Mesenchymal stem cell (in vitro differentiated cells and primary cell): ENCODE results near the gene STK24.

Experiments
- DNase-seq: peaks from one replicate; pipeline ENCODE4 v3.0.0-alpha.2; 2013
- H2AFZ ChIP-seq: one replicate; pipeline ENCODE4 v1.6.1; 2013; ENCODE audit warnings: low read depth, mild to moderate bottlenecking, control low read depth, inconsistent platforms, low read length, moderate library complexity
- H2AK5ac ChIP-seq: 2 replicates; pipeline ENCODE4 v1.6.1; 2013; ENCODE audit warnings: low read length, moderate library complexity, mild to moderate bottlenecking, inconsistent platforms; ENCODE audit not compliant: severe bottlenecking
- H2BK120ac ChIP-seq: one replicate; pipeline ENCODE4 v1.6.1; 2013; ENCODE audit warnings: low read depth, mild to moderate bottlenecking, inconsistent platforms, low read length, moderate library complexity
- H2BK12ac ChIP-seq, 2 experiments: one replicate each; pipeline ENCODE4 v1.6.1; 2013; ENCODE audit warnings: inconsistent platforms in 2 of 2, low read length in 2 of 2, mild to moderate bottlenecking in 2 of 2, moderate library complexity in 2 of 2, control low read depth in 1 of 2
- H2BK15ac ChIP-seq: one replicate; pipeline ENCODE4 v1.6.1; 2013; ENCODE audit warnings: mild to moderate bottlenecking, low read depth, inconsistent platforms; ENCODE audit not compliant: poor library complexity, severe bottlenecking
- H2BK5ac ChIP-seq: 2 replicates; pipeline ENCODE4 v1.6.1; 2013; ENCODE audit warnings: low read depth, mild to moderate bottlenecking, low read length, control low read depth, inconsistent platforms; ENCODE audit not compliant: poor library complexity, severe bottlenecking
- H3K14ac ChIP-seq, 2 experiments: one replicate each; pipeline ENCODE4 v1.6.1; 2013; ENCODE audit warnings: inconsistent platforms in 2 of 2, low read length in 2 of 2, control low read depth in 1 of 2, mild to moderate bottlenecking in 1 of 2, moderate library complexity in 1 of 2
- H3K18ac ChIP-seq, 2 experiments: one replicate each; pipeline ENCODE4 v1.6.1; 2013; ENCODE audit warnings: inconsistent platforms in 2 of 2, low read length in 2 of 2, control low read depth in 1 of 2, low read depth in 1 of 2, mild to moderate bottlenecking in 1 of 2
- H3K23ac ChIP-seq, 2 experiments: one replicate each; pipeline ENCODE4 v1.6.1; 2013; ENCODE audit warnings: inconsistent platforms in 2 of 2, low read length in 2 of 2, mild to moderate bottlenecking in 2 of 2, moderate library complexity in 2 of 2, control low read depth in 1 of 2
- H3K27ac ChIP-seq: 2 replicates; pipeline ENCODE4 v1.5.1; 2013; ENCODE audit warnings: mild to moderate bottlenecking, moderate library complexity, low read length, control low read depth, inconsistent platforms; ENCODE audit not compliant: poor library complexity, severe bottlenecking
- H3K27me3 ChIP-seq, 2 experiments: 2 replicates each; pipeline versions ENCODE4 v1.6.1 to v1.7.0; 2013; ENCODE audit warnings: low read length in 2 of 2, mild to moderate bottlenecking in 2 of 2, moderate library complexity in 2 of 2, control low read depth in 1 of 2, inconsistent platforms in 1 of 2; ENCODE audit not compliant: control insufficient read depth in 1 of 2, insufficient read depth in 1 of 2
- H3K36me3 ChIP-seq, 2 experiments: 2 replicates each; pipeline versions ENCODE4 v1.6.1 to v1.7.0; 2013; ENCODE audit warnings: low read length in 2 of 2, control low read depth in 1 of 2, inconsistent platforms in 1 of 2, low read depth in 1 of 2, mild to moderate bottlenecking in 1 of 2; ENCODE audit not compliant: insufficient read depth in 2 of 2, control insufficient read depth in 1 of 2
- H3K4ac ChIP-seq, 2 experiments: one replicate each; pipeline ENCODE4 v1.6.1; 2013; ENCODE audit warnings: inconsistent platforms in 2 of 2, low read length in 2 of 2, mild to moderate bottlenecking in 2 of 2, moderate library complexity in 2 of 2, control low read depth in 1 of 2, low read depth in 1 of 2
- H3K4me1 ChIP-seq: 2 replicates; pipeline ENCODE4 v1.6.1; 2013; ENCODE audit warnings: low read depth, low read length, control low read depth; ENCODE audit not compliant: control insufficient read depth, insufficient read depth
- H3K4me2 ChIP-seq: 2 replicates; pipeline ENCODE4 v1.6.1; 2013; ENCODE audit warnings: low read length, mild to moderate bottlenecking, inconsistent platforms; ENCODE audit not compliant: poor library complexity, severe bottlenecking
- H3K4me3 ChIP-seq, 2 experiments: 2 replicates each; pipeline versions ENCODE4 v1.5.1 to v1.7.0; 2013; ENCODE audit warnings: low read length in 2 of 2, mild to moderate bottlenecking in 2 of 2, control low read depth in 1 of 2, low read depth in 1 of 2; ENCODE audit not compliant: insufficient read depth in 1 of 2
- H3K79me1 ChIP-seq: replicated peaks from 2 replicates; pipeline ENCODE4 v1.6.1; 2013; ENCODE audit warnings: mild to moderate bottlenecking, control low read depth, low read length, inconsistent platforms; ENCODE audit not compliant: poor library complexity, severe bottlenecking
- H3K9ac ChIP-seq: 2 replicates; pipeline ENCODE4 v1.7.0; 2013; ENCODE audit warnings: mild to moderate bottlenecking, low read length, moderate library complexity
- H3K9me3 ChIP-seq: 2 replicates; pipeline ENCODE4 v1.7.0; 2013; ENCODE audit warnings: mild to moderate bottlenecking, low read length; ENCODE audit not compliant: control insufficient read depth
- H4K8ac ChIP-seq: one replicate; pipeline ENCODE4 v1.6.1; 2013; ENCODE audit warnings: inconsistent platforms, mild to moderate bottlenecking, low read length, moderate library complexity
- H4K91ac ChIP-seq: one replicate; pipeline ENCODE4 v1.6.1; 2013; ENCODE audit warnings: mild to moderate bottlenecking, low read length, inconsistent platforms
- WGBS: methylation state at CpG from one replicate; pipeline ENCODE4 v1.1.7; 2013; ENCODE audit warnings: mixed read lengths; 5-methylcytosine and 5-hydroxymethylcytosine counted together

Gene STK24

GRCh38 chr13:98575009-98575903 lies 1.7 kb downstream of the STK24 start:
- H3K23ac ChIP-seq: no peak overlapping the region
- H4K8ac ChIP-seq: no peak overlapping the region
- peaks cover 0 to 14% of the 10 kb centered on the region in 2 experiments for H3K36me3 ChIP-seq
- H2BK15ac ChIP-seq: no peak overlapping the region
- no peak overlapping the region for H2AK5ac ChIP-seq
- no peak overlapping the region for H2BK5ac ChIP-seq
- peak overlapping the region; percentile 93 to 98 for H3K4me3 ChIP-seq
- no peaks in the 10 kb centered on the region for H3K27me3 ChIP-seq
- no peak overlapping the region for H3K18ac ChIP-seq
- H3K9me3 ChIP-seq: no peaks in the 10 kb centered on the region
- H2AFZ ChIP-seq: no peak overlapping the region
- H3K4ac ChIP-seq: peak overlapping the region in 1 of 2 experiments; percentile 7
- H3K4me2 ChIP-seq: peak overlapping the region; percentile 91
- 17% methylated on average over 10 of the region's 12 CpGs for WGBS
- H3K14ac ChIP-seq: no peak overlapping the region
- no peak overlapping the region for H3K27ac ChIP-seq
- peak overlapping the region; percentile 95 for H3K9ac ChIP-seq
- H4K91ac ChIP-seq: no peak overlapping the region
- no peak overlapping the region for H2BK12ac ChIP-seq
- peaks cover 22% of the 10 kb centered on the region for H3K4me1 ChIP-seq
- peaks cover 2% of the 10 kb centered on the region for H3K79me1 ChIP-seq
- DNase-seq: peak; percentile 57
- H2BK120ac ChIP-seq: no peak overlapping the region

DNA sequence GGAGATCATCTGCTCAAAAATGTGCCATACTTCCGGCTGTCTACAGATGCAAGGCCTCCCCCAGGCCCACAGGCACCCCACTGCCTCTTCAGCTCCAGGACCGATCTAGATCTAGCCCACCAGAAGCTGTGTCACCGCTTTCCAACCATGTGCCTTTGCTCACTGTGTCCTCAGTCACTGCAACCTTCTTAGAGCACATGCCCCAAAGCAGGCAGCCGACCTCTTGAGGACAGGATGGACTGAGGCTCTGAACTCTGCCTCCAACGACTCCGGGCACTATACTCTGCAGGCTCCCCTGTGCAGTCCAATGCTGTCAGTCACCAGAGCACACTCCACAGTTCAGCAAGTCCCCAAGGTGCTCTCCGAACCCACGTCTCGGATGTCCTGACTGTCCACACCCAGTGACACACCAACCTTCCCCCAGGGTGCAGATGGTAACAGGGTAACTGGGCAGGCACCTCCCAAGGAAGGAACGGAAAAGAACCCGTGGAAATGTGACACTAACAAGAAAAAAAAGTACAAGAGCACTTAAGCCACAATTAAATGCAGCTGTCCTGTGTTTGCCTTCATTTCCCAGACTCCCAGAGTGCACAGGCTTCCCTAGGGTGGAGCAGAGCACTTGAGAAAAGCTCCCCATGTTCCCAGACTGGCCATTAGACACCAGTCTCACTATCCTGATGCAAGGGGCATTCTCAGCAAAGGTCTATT lies 4.8 kb downstream of the STK24 start:
- peak overlapping the region; percentile 54 for H3K9ac ChIP-seq
- H2BK5ac ChIP-seq: no peak overlapping the region
- no peak overlapping the region for H4K91ac ChIP-seq
- peaks cover 0 to 2% of the 10 kb centered on the region in 2 experiments for H3K36me3 ChIP-seq
- H2AK5ac ChIP-seq: no peak overlapping the region
- H3K27ac ChIP-seq: no peak overlapping the region
- no peak overlapping the region for H3K4me2 ChIP-seq
- peak overlapping the region; percentile 10 for H4K8ac ChIP-seq
- WGBS: 46% methylated on average over 11 of the region's 11 CpGs
- H3K27me3 ChIP-seq: no peaks in the 10 kb centered on the region
- no peaks in the 10 kb centered on the region for H3K9me3 ChIP-seq
- H2AFZ ChIP-seq: no peak overlapping the region
- DNase-seq: peak; percentile 87
- H3K4me1 ChIP-seq: peaks cover 18% of the 10 kb centered on the region
- H2BK12ac ChIP-seq: peak overlapping the region in 1 of 2 experiments; percentile 40
- peak overlapping the region; percentile 46 to 64 for H3K18ac ChIP-seq
- H3K4ac ChIP-seq: peak overlapping the region in 1 of 2 experiments; percentile 27
- no peaks in the 10 kb centered on the region for H3K79me1 ChIP-seq
- H3K14ac ChIP-seq: no peak overlapping the region
- no peak overlapping the region for H3K23ac ChIP-seq
- no peak overlapping the region for H2BK120ac ChIP-seq
- H3K4me3 ChIP-seq: peak overlapping the region in 1 of 2 experiments; percentile 58
- H2BK15ac ChIP-seq: no peak overlapping the region

GRCh38 chr13:98570929-98571372 lies 6.0 kb downstream of the STK24 start:
- H3K36me3 ChIP-seq: peaks cover 0 to 2% of the 10 kb centered on the region in 2 experiments
- 78% methylated on average over 10 of the region's 10 CpGs for WGBS

More at GRCh38 chr13:98570929-98571372, 6.0 kb downstream of the STK24 start:
- Histone ChIP-seq H3K9ac (peak overlapping the region; percentile 54), H2BK12ac (no peak overlapping the region), H3K14ac (no peak overlapping the region), H3K27ac (no peak overlapping the region), H3K23ac (no peak overlapping the region), H3K4me3 (peak overlapping the region in 1 of 2 experiments; percentile 58), H3K18ac (no peak overlapping the region), H3K9me3 (no peaks in the 10 kb centered on the region), H4K8ac (no peak overlapping the region), H2BK5ac (no peak overlapping the region), H2BK15ac (no peak overlapping the region), H3K4me1 (peaks cover 23% of the 10 kb centered on the region), H3K79me1 (no peaks in the 10 kb centered on the region), H3K27me3 (no peaks in the 10 kb centered on the region), H3K4ac (no peak overlapping the region), H2AK5ac (no peak overlapping the region), H4K91ac (no peak overlapping the region), H2AFZ (no peak overlapping the region), H2BK120ac (no peak overlapping the region), H3K4me2 (no peak overlapping the region)
- DNase-seq: peak; percentile 79
